Right atrium auricular region (tissue), 2 donors: ENCODE measurements around the gene PLSCR1. TPM values are rescaled to one million over a fixed set of nuclear protein-coding genes. Genes with fewer than 3 reads are reported as not detected.
A peak's percentile ranks its signal among the peaks of the same experiment; 100 is the strongest.
"Not testable (repeated sequence)": the region's sequence is repeated elsewhere in the genome, so short reads cannot be mapped to it uniquely, and the experiment has no call there.

Source experiments
- DNase-seq: peaks from one replicate; pipeline ENCODE4 v3.0.0-alpha.2; 2019; ENCODE audit warnings: low spot score
- H3K27ac ChIP-seq, 2 donors: fragments of 200-600 bp; sonication (generic); 1 replicate in 1 of 2; 2 replicates in 1 of 2; pipeline ENCODE4 v1.5.1; 2016 to 2019
- H3K27me3 ChIP-seq, 2 donors: fragments of 200-600 bp; sonication (generic); one replicate each; pipeline versions ENCODE4 v1.5.1 to v1.6.0; 2017 to 2019
- H3K36me3 ChIP-seq: fragments of 200-600 bp; sonication (generic); one replicate; pipeline ENCODE4 v1.5.1; 2016
- H3K4me1 ChIP-seq, 2 donors: fragments of 200-600 bp; sonication (generic); one replicate each; pipeline versions ENCODE4 v1.5.1 to v1.6.0; 2017 to 2019
- H3K4me3 ChIP-seq, 2 donors: fragments of 200-600 bp; sonication (generic); 1 replicate in 1 of 2; 2 replicates in 1 of 2; pipeline ENCODE4 v1.5.1; 2017 to 2019; ENCODE audit warnings: mild to moderate bottlenecking in 1 of 2, moderate library complexity in 1 of 2
- H3K9me3 ChIP-seq, 2 donors: fragments of 200-600 bp; sonication (generic); one replicate each; pipeline ENCODE4 v1.5.1; 2019
- CTCF ChIP-seq, 2 donors: fragments of 200-600 bp; sonication (generic); IDR thresholded peaks; one replicate each; pipeline ENCODE4 v1.5.1; 2019; ENCODE audit warnings: antibody characterized with exemption in 2 of 2
- total RNA-seq, 2 donors: library from RNA; depleted of rRNA; stranded (reverse); fragments of >200 nt; gene quantifications; one replicate each; pipeline ENCODE4 v1.1.0, GENCODE V29; 2016

PLSCR1 gene
- total RNA-seq, 2 donors from 2014 or later = 42.7 to 43.1 TPM

GRCh38 chr3:146532406-146532805, 12.0 kb downstream of the PLSCR1 start:
- Histone ChIP-seq H3K36me3 (no peaks in the 10 kb centered on the region), H3K27me3 (no peaks in the 10 kb centered on the region), H3K4me3 (no peak overlapping the region), H3K27ac (no peak overlapping the region), H3K9me3 (no peaks in the 10 kb centered on the region), H3K4me1 (peaks cover 0 to 26% of the 10 kb centered on the region in 2 donors)
- TF ChIP-seq CTCF (IDR thresholded peaks at IDR 0.05) = no peak
- no peak for DNase-seq

GRCh38 chr3:146530609-146531008, 13.8 kb downstream of the PLSCR1 start:
- no peaks in the 10 kb centered on the region for H3K9me3 ChIP-seq
- H3K36me3 ChIP-seq = peaks cover 8% of the 10 kb centered on the region
- H3K27me3 ChIP-seq = no peaks in the 10 kb centered on the region
- H3K4me3 ChIP-seq = no peak overlapping the region
- DNase-seq = no peak
- H3K4me1 ChIP-seq = peaks cover 0 to 15% of the 10 kb centered on the region in 2 donors
- no peak for TF ChIP-seq CTCF (IDR thresholded peaks at IDR 0.05)
- no peak overlapping the region for H3K27ac ChIP-seq

- DNase-seq = no peak
- no peaks in the 10 kb centered on the region for H3K27me3 ChIP-seq
- H3K9me3 ChIP-seq = no peaks in the 10 kb centered on the region
- peaks cover 15% of the 10 kb centered on the region for H3K36me3 ChIP-seq
- H3K4me3 ChIP-seq = no peak overlapping the region
- peaks cover 0 to 19% of the 10 kb centered on the region in 2 donors for H3K4me1 ChIP-seq
- no peak for TF ChIP-seq CTCF (IDR thresholded peaks at IDR 0.05)
- peak overlapping the region in 1 of 2 donors; percentile 20 for H3K27ac ChIP-seq
Measured at GRCh38 chr3:146529021-146529420, 15.4 kb downstream of the PLSCR1 start.

- Histone ChIP-seq H3K9me3 (no peaks in the 10 kb centered on the region), H3K27me3 (no peaks in the 10 kb centered on the region), H3K27ac (no peak overlapping the region), H3K4me3 (no peak overlapping the region), H3K36me3 (peaks cover 19% of the 10 kb centered on the region), H3K4me1 (peaks cover 0 to 10% of the 10 kb centered on the region in 2 donors)
- DNase-seq = no peak
- TF ChIP-seq CTCF (IDR thresholded peaks at IDR 0.05) = no peak
Measured at GRCh38 chr3:146524961-146525360, 19.4 kb downstream of the PLSCR1 start.

- H3K27ac ChIP-seq = no peak overlapping the region
- H3K9me3 ChIP-seq = no peaks in the 10 kb centered on the region
- no peaks in the 10 kb centered on the region for H3K27me3 ChIP-seq
- no peak overlapping the region for H3K4me3 ChIP-seq
- TF ChIP-seq CTCF (IDR thresholded peaks at IDR 0.05) = no peak
- no peak for DNase-seq
- peaks cover 0 to 4% of the 10 kb centered on the region in 2 donors for H3K4me1 ChIP-seq
- peaks cover 20% of the 10 kb centered on the region for H3K36me3 ChIP-seq
Measured at GRCh38 chr3:146523531-146523930, 20.9 kb downstream of the PLSCR1 start.

- peaks cover 20% of the 10 kb centered on the region for H3K36me3 ChIP-seq
- not testable (repeated sequence) for H3K27me3 ChIP-seq, H3K4me3 ChIP-seq, H3K9me3 ChIP-seq, H3K27ac ChIP-seq, H3K4me1 ChIP-seq, DNase-seq
Measured at GRCh38 chr3:146522174-146523158, 21.9 kb downstream of the PLSCR1 start.
